HG02970 (cell line): ENCODE data around the gene SELENOV.

Experiments
- ATAC-seq: cut with Tn5 transposase; IDR thresholded peaks from one replicate; pipeline ENCODE4 v1.9.1; 2021; ENCODE audit warnings: mild to moderate bottlenecking, moderate library complexity, moderate number of reproducible peaks; ENCODE audit not compliant: unreplicated experiment, low FRiP score

SELENOV gene

GRCh38 chr19:39518458-39518857, 3.5 kb downstream of the SELENOV start:
- ATAC-seq: no peak

GRCh38 chr19:39518975-39519374, 4.0 kb downstream of the SELENOV start:
- ATAC-seq: no peak

DNA sequence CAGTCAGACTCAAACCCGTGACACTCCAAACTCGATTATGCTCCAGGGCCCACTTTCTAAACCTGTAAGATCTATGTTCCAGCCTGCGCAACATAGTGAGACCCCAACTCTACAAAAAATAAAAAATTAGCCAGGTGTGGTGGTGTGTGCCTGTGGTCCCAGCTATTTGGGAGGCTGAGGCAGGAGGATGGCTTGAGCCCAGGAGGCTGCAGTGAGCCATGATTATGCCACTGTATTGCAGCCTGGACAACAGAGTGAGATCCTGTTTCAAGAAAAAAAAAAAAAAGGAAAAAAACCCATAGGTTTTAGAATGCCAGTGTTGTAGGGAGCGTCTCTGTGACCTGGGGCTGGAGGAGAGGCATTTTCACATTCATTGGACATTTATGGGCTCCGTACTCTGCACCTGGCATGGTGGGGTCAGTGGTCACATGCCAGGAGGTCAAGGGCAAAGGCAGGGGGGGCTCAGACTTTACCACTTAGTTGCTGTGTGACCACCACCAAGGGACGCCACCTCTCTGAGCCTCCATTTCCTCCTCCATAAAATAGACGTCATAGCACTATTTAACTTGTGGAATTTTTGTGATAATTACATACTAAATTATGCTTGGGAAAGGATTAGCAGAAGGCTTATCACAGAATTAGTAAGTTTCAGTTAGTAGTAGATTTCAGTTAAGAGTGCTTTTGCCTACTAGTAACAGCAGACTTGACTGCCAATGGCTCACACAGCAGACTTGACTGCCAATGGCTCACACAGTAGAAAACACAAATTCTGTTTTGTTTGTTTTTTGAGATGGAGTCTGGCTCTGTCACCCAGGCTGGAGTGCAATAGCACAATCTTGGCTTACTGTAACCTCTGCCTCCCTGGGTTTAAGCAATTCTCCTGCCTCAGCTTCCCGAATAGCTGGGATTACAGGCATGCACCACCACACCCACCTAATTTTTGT, 5.9 kb downstream of the SELENOV start:
- no peak for ATAC-seq

GRCh38 chr19:39524495-39524894, 9.6 kb downstream of the SELENOV start:
- ATAC-seq: no peak

DNA sequence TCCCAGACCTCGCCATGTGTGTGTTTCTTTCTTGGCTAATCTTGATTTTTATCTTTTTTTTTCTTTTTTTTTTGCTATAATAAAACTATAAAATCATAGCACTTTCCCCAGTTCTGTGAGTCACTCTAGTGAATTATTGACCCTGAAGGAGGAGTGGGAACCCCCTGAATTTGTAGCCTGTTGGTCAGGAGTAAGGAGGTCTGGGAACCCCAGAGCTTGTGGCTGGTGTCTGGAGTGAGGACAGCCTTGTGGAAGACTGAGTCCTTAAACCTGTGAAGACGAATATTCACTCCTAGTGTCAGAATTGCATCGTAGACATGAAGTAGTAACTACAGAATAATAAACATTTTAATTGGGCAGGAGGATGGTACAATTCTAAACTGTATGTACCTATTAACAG, 10.3 kb downstream of the SELENOV start:
- ATAC-seq: no peak

- no peak for ATAC-seq
Observed at GRCh38 chr19:39531834-39532232, 16.9 kb downstream of the SELENOV start.

- ATAC-seq: peak; percentile 90
Observed at GRCh38 chr19:39532233-39533002, 17.5 kb downstream of the SELENOV start, which contains the start of gene EID2B. Gene EID2B (minus strand): TSS chr19:39532852. CDS start chr19:39532802, 50 bp downstream.

- ATAC-seq: no peak
Observed at GRCh38 chr19:39533003-39533512, 18.1 kb downstream of the SELENOV start.

- no peak for ATAC-seq
Observed at GRCh38 chr19:39533791-39534190, 18.9 kb downstream of the SELENOV start.

DNA sequence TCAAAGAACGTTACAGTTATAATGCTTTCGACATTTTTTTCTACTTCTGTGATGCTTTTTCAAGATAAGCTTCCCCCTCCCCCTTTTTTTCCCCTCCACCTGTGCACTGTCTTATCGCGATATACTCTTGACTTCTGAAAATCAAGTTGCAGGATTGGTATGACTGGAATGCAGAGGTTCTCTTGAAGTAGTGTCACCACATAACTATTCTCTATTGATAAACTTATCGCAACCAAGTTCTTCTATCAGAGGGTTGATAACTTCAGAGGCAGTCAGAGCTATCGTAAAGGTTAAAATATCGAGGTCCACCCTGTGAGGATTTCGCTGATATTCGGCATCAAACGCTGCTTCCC, 24.2 kb downstream of the SELENOV start:
- ATAC-seq: no peak

DNA sequence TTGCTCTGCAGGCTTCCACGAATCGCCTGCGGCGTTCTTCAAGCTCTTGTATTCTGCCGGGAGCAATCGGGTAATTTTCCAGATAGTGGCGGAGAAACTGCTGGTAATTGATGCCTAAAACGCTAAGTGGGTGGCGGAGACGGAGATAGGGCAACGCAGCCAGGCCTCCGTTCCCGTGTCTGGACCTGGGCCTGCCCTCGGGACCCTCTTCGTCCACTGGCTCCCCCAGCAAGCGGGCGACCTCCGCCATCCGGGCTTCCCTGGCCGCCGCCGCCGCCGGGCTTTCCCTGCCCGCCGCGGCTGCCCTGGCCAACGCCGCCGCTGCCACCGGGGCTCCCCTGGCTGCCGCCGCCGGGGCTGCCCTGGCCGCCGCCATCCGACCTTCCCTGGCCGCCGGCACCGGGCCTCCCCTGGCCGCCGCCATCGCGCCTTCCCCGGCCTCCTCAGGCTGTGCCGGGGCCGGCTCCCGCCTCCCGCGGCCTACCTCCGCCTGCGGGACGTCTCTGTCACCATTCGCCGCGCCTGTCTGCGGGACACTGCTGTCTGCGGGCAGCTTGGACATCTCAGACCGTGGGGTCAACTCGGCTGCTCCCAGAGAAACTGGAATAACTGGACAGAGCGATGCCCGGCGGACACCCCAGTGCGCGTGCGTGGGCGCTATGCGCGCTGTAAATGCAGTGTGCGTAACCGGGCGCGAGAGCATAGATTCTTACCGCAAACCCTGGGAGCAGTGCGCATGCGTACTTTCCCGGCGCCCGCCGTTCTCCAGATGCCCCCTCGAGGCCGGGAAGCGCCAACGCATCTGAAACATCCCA, 24.8 kb downstream of the SELENOV start, which contains the start of gene EID2:
Gene EID2, minus strand, starts transcription at position 644 of the 815 bp plus-strand sequence. Its CDS starts 82 bp downstream, at position 562.
- peak; percentile 92 for ATAC-seq

DNA sequence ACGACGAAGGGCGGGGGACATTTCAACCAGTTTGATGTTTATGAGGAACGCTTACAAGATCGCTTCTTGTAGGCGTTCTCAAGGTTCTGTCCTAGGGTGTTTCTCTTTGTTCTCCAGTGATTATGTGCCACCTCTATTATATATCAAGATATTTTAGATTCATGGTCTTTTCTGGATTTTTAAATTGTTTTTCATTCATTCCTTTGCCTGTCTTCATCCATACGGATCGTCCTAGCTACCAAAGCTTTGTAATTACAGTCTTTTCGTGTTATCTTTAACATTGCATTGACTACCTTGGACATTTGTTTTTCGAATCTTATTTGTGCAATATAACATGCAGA, 25.4 kb downstream of the SELENOV start:
- no peak for ATAC-seq

GRCh38 chr19:39542206-39542605, 27.3 kb downstream of the SELENOV start:
- ATAC-seq: no peak

- ATAC-seq: no peak
Observed at GRCh38 chr19:39543477-39543857, 28.5 kb downstream of the SELENOV start.

GRCh38 chr19:39544226-39544903, 29.4 kb downstream of the SELENOV start:
- no peak for ATAC-seq

DNA sequence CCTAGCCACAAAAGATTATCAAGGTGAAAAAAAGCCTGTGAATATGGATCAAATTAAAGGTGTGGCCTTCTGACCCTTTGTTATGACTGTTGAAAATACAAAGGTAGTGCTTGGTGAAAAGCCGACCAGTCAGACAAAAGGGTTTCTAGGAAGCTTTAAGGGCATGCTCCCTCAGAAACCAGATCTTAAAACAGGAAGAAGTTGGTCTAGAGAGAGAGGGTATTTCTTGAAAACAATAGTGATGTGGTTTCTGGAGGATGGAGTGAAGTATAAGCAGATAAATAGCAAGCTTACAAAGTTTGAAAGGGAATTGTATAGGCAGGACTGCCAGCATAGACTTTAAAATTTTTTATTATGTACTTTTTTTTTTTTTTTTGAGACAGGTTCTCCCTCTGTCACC, 30.0 kb downstream of the SELENOV start:
- no peak for ATAC-seq

- no peak for ATAC-seq
Observed at GRCh38 chr19:39546599-39546998, 31.7 kb downstream of the SELENOV start.

- no peak for ATAC-seq
Observed at GRCh38 chr19:39550197-39550596, 35.3 kb downstream of the SELENOV start.

DNA sequence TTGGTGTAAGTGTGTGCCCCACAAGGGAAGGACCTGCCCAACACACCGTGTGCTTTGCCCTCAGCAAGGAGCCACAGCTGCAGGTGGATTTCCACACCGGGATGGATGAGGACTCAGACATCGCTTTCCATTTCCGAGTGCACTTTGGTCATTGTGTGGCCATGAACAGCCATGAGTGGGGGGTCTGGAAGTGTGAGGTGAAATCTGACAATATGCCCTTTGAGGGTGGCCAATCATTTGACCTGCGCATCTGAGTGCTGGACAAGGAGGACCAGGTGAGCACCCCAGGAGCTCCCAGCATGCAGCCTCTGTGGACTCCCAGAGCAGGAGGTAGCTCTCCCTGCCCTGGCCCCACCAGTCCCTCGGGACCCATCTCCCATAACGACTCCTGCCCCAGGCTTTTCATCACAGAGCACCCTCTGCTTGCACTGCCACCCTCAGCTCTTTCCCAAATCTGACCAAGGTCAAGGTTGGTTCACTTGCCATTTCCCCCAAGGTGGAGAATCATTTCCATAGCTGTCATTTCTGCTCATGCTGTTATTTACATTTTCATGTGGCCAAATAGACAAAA, 38.2 kb downstream of the SELENOV start:
- no peak for ATAC-seq
